ENCODE measurements around the gene SCLT1.

SCLT1 gene

DNA sequence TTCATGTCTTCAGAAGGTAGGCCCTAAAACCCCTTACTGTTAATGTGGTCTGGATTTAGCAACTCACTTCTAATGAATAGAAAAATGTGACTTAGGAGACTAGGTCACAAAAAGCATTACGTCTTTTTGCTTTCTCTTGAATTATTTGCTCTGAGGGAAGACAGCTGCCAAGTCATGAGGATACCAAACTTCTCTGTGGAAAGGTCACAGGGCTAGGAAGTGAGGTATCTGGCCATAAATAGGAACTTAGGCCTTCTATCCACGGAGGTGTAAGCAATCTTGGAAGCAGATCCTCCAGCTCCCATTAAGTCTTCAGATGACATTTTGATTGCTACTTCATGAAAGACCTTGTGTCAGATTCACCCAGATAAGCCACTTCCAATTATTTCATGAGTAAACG is 163.3 kb downstream of the SCLT1 start:
- TF ChIP-seq CTCF (IDR thresholded peaks at IDR 0.05; ENCODE audit: low read depth, low read length): no peak
- DNase-seq (ENCODE audit: low read depth, low spot score): no peak
- no peak overlapping the region for H3K4me3 ChIP-seq (ENCODE audit: low read depth, low read length)
- in situ Hi-C loops (cut with HindIII; ENCODE audit: low sequenced_read_pairs): no loop called here

DNA sequence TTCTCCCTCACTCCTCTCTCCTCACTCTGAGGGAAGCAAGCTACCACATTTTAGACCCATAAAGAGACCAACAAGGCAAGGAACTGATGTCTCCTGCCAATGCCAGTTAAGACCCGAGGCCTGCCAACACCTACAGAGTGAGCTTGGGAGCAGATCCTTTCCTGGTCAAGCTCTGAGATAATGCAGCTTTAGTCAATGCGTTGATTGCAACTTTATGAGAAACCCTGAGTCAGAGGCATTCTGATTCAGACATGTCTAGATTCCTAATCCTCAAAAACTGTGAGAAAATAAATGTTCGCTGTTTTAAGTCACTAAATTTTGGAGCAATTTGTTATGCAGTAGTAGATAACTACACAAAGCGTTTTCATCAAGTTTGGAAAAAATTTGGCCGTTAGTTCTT is 168.4 kb downstream of the SCLT1 start:
- no peak overlapping the region for H3K4me3 ChIP-seq (ENCODE audit: low read depth, low read length)
- in situ Hi-C loops (cut with HindIII; ENCODE audit: low sequenced_read_pairs): no loop called here
- DNase-seq (ENCODE audit: low read depth, low spot score): no peak
- TF ChIP-seq CTCF (IDR thresholded peaks at IDR 0.05; ENCODE audit: low read depth, low read length): no peak

DNA sequence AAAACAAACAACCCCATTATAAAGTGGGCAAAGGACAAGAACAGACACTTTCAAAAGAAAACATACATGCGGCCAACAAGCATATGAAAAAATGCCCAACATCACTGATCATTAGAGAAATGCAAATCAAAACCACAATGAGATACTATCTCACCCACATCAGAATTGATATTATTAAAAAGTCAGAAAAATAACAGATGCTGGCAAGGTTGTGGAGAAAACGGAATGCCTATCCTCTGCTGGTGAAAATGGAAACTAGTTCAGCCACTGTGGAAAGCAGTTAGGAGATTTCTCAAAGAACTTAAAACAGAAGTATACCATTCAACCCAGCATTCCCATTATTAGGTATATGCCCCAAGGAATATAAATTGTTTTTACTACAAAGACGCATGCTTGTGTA is 171.4 kb downstream of the SCLT1 start:
- no peak for DNase-seq (ENCODE audit: low read depth, low spot score)
- H3K4me3 ChIP-seq (ENCODE audit: low read depth, low read length): no peak overlapping the region
- in situ Hi-C loops (cut with HindIII; ENCODE audit: low sequenced_read_pairs): no loop called here
- no peak for TF ChIP-seq CTCF (IDR thresholded peaks at IDR 0.05; ENCODE audit: low read depth, low read length)

DNA sequence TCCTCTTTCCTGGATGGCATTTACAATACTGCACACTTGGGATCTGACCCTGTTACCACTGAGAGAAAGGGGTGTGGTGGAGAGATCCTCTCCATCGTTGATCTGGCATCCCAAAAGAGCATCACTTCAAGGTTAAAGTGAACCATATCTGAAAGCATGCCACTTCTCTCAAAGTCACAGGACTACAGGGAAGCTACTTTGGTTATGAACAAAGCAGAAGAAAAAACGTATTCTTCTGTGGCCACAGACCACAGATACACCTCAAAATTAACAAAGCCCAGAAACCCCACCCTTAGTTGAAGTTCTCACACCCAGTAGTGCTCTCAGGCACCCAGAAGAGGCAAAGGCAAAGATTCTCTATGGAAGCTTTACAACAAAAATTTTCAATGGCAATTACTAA is 175.6 kb downstream of the SCLT1 start:
- TF ChIP-seq CTCF (IDR thresholded peaks at IDR 0.05; ENCODE audit: low read depth, low read length): no peak
- no peak for DNase-seq (ENCODE audit: low read depth, low spot score)
- H3K4me3 ChIP-seq (ENCODE audit: low read depth, low read length): no peak overlapping the region
- in situ Hi-C loops (cut with HindIII; ENCODE audit: low sequenced_read_pairs): no loop called here

- H3K4me3 ChIP-seq (ENCODE audit: low read depth, low read length): no peak overlapping the region
- in situ Hi-C loops (cut with HindIII; ENCODE audit: low sequenced_read_pairs): no loop called here
- TF ChIP-seq CTCF (IDR thresholded peaks at IDR 0.05; ENCODE audit: low read depth, low read length): no peak
- no peak for DNase-seq (ENCODE audit: low read depth, low spot score)
These were observed 176.5 kb downstream of the SCLT1 start for GRCh38 chr4:128916832-128917231.

- in situ Hi-C loops (cut with HindIII; ENCODE audit: low sequenced_read_pairs): no loop called here
- no peak for TF ChIP-seq CTCF (IDR thresholded peaks at IDR 0.05; ENCODE audit: low read depth, low read length)
- no peak overlapping the region for H3K4me3 ChIP-seq (ENCODE audit: low read depth, low read length)
- no peak for DNase-seq (ENCODE audit: low read depth, low spot score)
These were observed 177.8 kb downstream of the SCLT1 start for GRCh38 chr4:128915544-128915943.

DNA sequence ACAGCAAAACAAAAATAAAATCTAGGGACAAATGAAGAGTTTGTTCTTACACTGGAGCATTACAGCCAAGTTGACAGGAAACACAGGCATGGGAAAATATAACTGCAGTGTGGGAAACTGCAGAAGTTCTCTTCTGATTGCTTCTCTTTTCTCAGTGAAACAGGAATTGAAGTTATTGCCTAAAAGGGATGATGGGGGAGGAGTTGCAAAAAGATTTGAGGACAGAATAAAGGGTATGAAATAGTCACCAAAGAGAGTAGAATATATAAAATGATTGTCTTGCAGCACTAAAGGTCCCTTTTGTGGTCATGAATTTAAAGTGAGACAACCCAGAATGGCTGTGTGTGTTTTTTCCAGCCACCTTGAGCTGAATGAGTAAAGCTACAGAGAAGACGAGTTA is 180.1 kb downstream of the SCLT1 start:
- TF ChIP-seq CTCF (IDR thresholded peaks at IDR 0.05; ENCODE audit: low read depth, low read length): no peak
- in situ Hi-C loops (cut with HindIII; ENCODE audit: low sequenced_read_pairs): no loop called here
- no peak for DNase-seq (ENCODE audit: low read depth, low spot score)
- no peak overlapping the region for H3K4me3 ChIP-seq (ENCODE audit: low read depth, low read length)

Data from astrocyte of the spinal cord (primary cell).